Erythroblast (primary cell): ENCODE results near the gene RASA2.

ENCODE experiments used
- GATA1 ChIP-seq: IDR thresholded peaks from 2 replicates; pipeline ENCODE4 v1.6.1; 2011; ENCODE audit warnings: low read depth, mild to moderate bottlenecking, control low read depth, low read length, moderate library complexity
- POLR2A ChIP-seq: IDR thresholded peaks from 2 replicates; pipeline ENCODE4 v1.6.1; 2011; ENCODE audit warnings: mild to moderate bottlenecking, low read length

DNA sequence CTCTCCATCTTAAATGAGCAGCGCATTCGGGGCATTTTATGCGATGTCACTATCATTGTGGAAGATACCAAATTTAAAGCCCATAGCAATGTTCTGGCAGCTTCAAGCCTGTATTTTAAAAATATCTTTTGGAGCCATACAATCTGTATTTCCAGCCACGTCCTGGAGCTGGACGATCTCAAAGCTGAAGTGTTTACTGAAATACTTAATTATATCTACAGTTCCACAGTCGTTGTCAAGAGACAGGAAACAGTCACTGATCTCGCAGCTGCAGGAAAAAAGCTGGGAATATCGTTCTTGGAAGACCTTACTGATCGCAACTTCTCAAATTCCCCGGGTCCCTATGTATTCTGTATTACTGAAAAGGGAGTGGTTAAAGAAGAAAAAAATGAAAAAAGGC is 44.4 kb upstream of the RASA2 start:
- TF ChIP-seq POLR2A (no peak), GATA1 (no peak)
